Ascending aorta (tissue), 2 donors: ENCODE measurements around the gene CARD11. TPM values are rescaled to one million over a fixed set of nuclear protein-coding genes. Genes with fewer than 3 reads are reported as not detected.

ENCODE experiments used
- DNase-seq, 2 donors: peaks; one replicate each; pipeline ENCODE4 v3.0.0-alpha.2; 2019; ENCODE audit warnings: low spot score in 2 of 2
- H3K27ac ChIP-seq, 2 donors: fragments of 200-600 bp; sonication (generic); one replicate each; pipeline ENCODE4 v1.5.1; 2016 to 2017; ENCODE audit warnings: mild to moderate bottlenecking in 1 of 2
- H3K27me3 ChIP-seq: fragments of 200-600 bp; sonication (generic); one replicate; pipeline ENCODE4 v1.5.1; 2017
- H3K36me3 ChIP-seq, 2 donors: fragments of 200-600 bp; sonication (generic); one replicate each; pipeline ENCODE4 v1.5.1; 2016
- H3K4me1 ChIP-seq, 2 donors: fragments of 200-600 bp; sonication (generic); one replicate each; pipeline ENCODE4 v1.5.1; 2016 to 2017; ENCODE audit warnings: mild to moderate bottlenecking in 1 of 2
- H3K4me3 ChIP-seq, 2 donors: fragments of 200-600 bp; sonication (generic); one replicate each; pipeline ENCODE4 v1.5.1; 2016 to 2017; ENCODE audit warnings: mild to moderate bottlenecking in 1 of 2
- H3K9me3 ChIP-seq, 2 donors: fragments of 200-600 bp; sonication (generic); one replicate each; pipeline ENCODE4 v1.5.1; 2016
- CTCF ChIP-seq, 3 experiments: fragments of 200-600 bp in 2 of 3; fragments of 450-650 bp in 1 of 3; sonication (generic) in 2 of 3; IDR thresholded peaks; one replicate each; pipeline ENCODE4 v1.5.1; 2016 to 2019; ENCODE audit warnings: antibody characterized with exemption in 3 of 3, mild to moderate bottlenecking in 1 of 3, moderate library complexity in 1 of 3
- intact Hi-C: fragments of 100-400 bp; cut with DNase I; formaldehyde crosslinking; loops from one replicate; pipeline ENCODE4 v1.15.1; 2023
- total RNA-seq: library from RNA; depleted of rRNA; stranded (reverse); fragments of >200 nt; gene quantifications from one replicate; pipeline ENCODE4 v1.1.0, GENCODE V29; 2016

CARD11 gene
- total RNA-seq, 1 donor from 2014 or later: 0.64 TPM

DNA sequence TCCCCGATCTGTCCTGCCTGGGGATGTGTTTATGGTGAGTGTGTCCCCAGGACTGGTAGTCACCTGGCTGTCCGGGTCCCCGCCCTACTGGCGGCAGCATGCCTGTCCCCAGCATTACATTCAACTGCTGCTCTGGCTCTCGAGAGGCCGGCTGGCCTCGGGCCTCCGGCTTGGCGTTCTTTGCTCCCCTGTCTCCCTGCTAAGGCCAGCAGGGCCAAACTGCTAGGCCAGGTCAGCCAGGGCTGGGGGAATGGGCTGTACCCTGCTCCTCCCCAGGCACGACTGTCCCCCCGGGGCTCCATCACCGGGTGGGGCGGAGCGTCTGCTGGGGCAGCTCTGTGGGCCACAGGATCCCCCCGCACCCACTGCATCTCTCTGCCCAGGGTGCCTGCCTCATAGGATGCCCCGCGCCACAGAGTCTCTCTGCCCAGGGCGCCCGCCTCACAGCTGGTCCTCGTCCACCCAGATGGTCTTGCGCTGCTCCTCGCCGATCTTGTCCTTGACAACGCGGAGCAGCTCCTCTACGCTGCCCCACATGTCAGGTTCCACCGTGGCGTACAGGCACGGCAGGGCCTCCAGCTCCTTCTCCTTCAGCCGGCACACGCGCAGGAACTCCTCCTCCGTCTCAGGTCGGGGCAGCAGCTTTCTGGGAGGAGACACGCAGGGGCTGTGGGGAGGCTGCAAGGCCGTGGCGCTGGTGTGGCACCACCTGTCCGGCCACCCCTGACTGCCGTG, 137.3 kb downstream of the CARD11 start:
- no peak overlapping the region for H3K27ac ChIP-seq
- H3K27me3 ChIP-seq: no peaks in the 10 kb centered on the region
- intact Hi-C loops: no loop called here
- no peak for TF ChIP-seq CTCF (IDR thresholded peaks at IDR 0.05)
- H3K4me3 ChIP-seq: no peak overlapping the region
- DNase-seq: no peak
- no peaks in the 10 kb centered on the region for H3K9me3 ChIP-seq
- H3K4me1 ChIP-seq: no peaks in the 10 kb centered on the region
- H3K36me3 ChIP-seq: no peaks in the 10 kb centered on the region

- no peaks in the 10 kb centered on the region for H3K27me3 ChIP-seq
- intact Hi-C loops: no loop called here
- TF ChIP-seq CTCF (IDR thresholded peaks at IDR 0.05): no peak
- H3K36me3 ChIP-seq: no peaks in the 10 kb centered on the region
- H3K27ac ChIP-seq: no peak overlapping the region
- DNase-seq: no peak
- H3K9me3 ChIP-seq: no peaks in the 10 kb centered on the region
- no peaks in the 10 kb centered on the region for H3K4me1 ChIP-seq
- H3K4me3 ChIP-seq: no peak overlapping the region
These were observed 138.2 kb downstream of the CARD11 start for GRCh38 chr7:2905500-2905899.

- no peak for TF ChIP-seq CTCF (IDR thresholded peaks at IDR 0.05)
These were observed 138.6 kb downstream of the CARD11 start for GRCh38 chr7:2905027-2905426.

DNA sequence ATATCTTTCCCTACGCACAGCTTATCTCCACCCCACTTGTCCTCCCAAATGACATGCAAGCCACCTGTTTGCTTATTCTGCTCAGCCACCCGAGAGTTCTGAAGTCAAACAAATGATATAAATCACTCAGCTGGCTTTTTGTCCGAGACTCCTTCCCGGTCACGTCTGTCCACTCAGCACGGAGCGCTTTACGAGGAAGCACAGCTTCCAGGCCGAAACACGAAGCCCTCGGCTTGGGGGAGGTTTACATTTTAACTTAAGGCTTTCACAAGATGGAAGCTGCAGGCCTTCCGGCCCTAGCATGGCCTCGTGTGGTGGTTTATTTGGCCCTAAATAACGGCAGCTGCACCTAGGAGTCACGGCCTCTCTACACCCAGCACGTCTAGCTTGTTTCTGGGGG, 139.5 kb downstream of the CARD11 start:
- no peaks in the 10 kb centered on the region for H3K27me3 ChIP-seq
- no peak for TF ChIP-seq CTCF (IDR thresholded peaks at IDR 0.05)
- no peaks in the 10 kb centered on the region for H3K36me3 ChIP-seq
- no peak for DNase-seq
- H3K4me3 ChIP-seq: no peak overlapping the region
- H3K27ac ChIP-seq: no peak overlapping the region
- intact Hi-C loops: no loop called here
- H3K9me3 ChIP-seq: no peaks in the 10 kb centered on the region
- H3K4me1 ChIP-seq: no peaks in the 10 kb centered on the region

More at GRCh38 chr7:2905027-2905426, 138.6 kb downstream of the CARD11 start:
- Histone ChIP-seq H3K4me3 (no peak overlapping the region), H3K9me3 (no peaks in the 10 kb centered on the region), H3K36me3 (no peaks in the 10 kb centered on the region), H3K27ac (no peak overlapping the region), H3K27me3 (no peaks in the 10 kb centered on the region), H3K4me1 (no peaks in the 10 kb centered on the region)
- no peak for DNase-seq
- intact Hi-C loops: no loop called here

DNA sequence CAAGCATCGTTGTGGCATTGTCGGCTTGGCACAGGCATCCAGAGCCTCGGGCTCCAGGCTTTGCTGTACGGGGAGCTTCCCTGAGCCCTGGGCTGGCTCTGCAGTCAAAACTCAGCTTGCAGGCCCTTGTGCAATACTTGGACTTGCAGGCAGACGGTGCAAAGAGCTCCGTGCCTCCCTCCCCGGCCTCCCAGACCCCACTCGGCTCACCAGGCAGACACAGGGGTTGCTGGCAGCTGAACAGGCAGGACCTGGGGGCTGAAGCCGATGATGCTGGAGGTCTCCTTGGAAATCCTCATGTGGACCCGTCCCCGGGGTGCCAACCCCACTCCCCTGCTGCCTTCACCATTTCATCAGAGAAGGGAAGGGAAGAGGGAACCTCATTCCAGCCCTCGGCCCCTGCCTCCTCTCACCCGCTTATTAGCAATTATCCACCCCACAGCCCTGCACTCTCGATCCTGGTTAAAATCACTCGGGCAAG, 139.9 kb downstream of the CARD11 start:
- Histone ChIP-seq H3K27ac (no peak overlapping the region), H3K27me3 (no peaks in the 10 kb centered on the region), H3K4me1 (no peaks in the 10 kb centered on the region), H3K4me3 (no peak overlapping the region), H3K36me3 (no peaks in the 10 kb centered on the region), H3K9me3 (no peaks in the 10 kb centered on the region)
- no peak for DNase-seq
- no peak for TF ChIP-seq CTCF (IDR thresholded peaks at IDR 0.05)
- intact Hi-C loops: no loop called here
